Natural killer cell (primary cell): ENCODE data around the gene IP6K2. TPM values are rescaled to one million over a fixed set of nuclear protein-coding genes. Genes with fewer than 3 reads are reported as not detected.
A peak's percentile ranks its signal among the peaks of the same experiment; 100 is the strongest.

Experiments used
- ATAC-seq, 3 donors: fragments of 150-1000 bp in 2 of 3; fragments of 200-7000 bp in 1 of 3; cut with Tn5 transposase; 1 replicate in 1 of 3; 2 replicates in 2 of 3; pipeline ENCODE4 v1.10.0; 2021; ENCODE audit warnings: mild to moderate bottlenecking in 2 of 3, moderate library complexity in 2 of 3
- DNase-seq, 2 donors: peaks; one replicate each; pipeline versions ENCODE4 v3.0.0 to v3.0.0-alpha.2; 2013 to 2021; ENCODE audit warnings: mixed read lengths in 1 of 2
- H3K27ac ChIP-seq: one replicate; pipeline ENCODE4 v1.5.1; 2013; ENCODE audit warnings: mild to moderate bottlenecking, low read length
- H3K27me3 ChIP-seq: one replicate; pipeline ENCODE4 v1.6.1; 2013; ENCODE audit warnings: low read length; ENCODE audit not compliant: control insufficient read depth, insufficient read depth
- H3K36me3 ChIP-seq: one replicate; pipeline ENCODE4 v1.6.1; 2013; ENCODE audit warnings: low read length; ENCODE audit not compliant: control insufficient read depth, insufficient read depth
- H3K4me1 ChIP-seq: one replicate; pipeline ENCODE4 v1.6.1; 2013; ENCODE audit warnings: low read length; ENCODE audit not compliant: control insufficient read depth, insufficient read depth
- H3K4me3 ChIP-seq: one replicate; pipeline ENCODE4 v1.5.1; 2013; ENCODE audit warnings: low read length
- H3K9me3 ChIP-seq: one replicate; pipeline ENCODE4 v1.6.1; 2013; ENCODE audit warnings: low read length; ENCODE audit not compliant: control insufficient read depth, insufficient read depth
- H3K27ac Mint-ChIP-seq, 2 donors: one replicate each; pipeline ENCODE4 v1.8.0; 2022; ENCODE audit warnings: mild to moderate bottlenecking in 2 of 2, mixed read lengths in 2 of 2, moderate library complexity in 1 of 2
- H3K27me3 Mint-ChIP-seq, 2 donors: one replicate each; pipeline ENCODE4 v1.8.0; 2022; ENCODE audit warnings: low read depth in 2 of 2, mixed read lengths in 2 of 2
- H3K36me3 Mint-ChIP-seq: one replicate; pipeline ENCODE4 v1.8.0; 2022; ENCODE audit warnings: mixed read lengths
- H3K4me1 Mint-ChIP-seq, 2 donors: one replicate each; pipeline ENCODE4 v1.8.0; 2022; ENCODE audit warnings: mixed read lengths in 2 of 2
- H3K4me3 Mint-ChIP-seq: one replicate; pipeline ENCODE4 v1.8.0; 2022; ENCODE audit warnings: mild to moderate bottlenecking, moderate library complexity, mixed read lengths
- H3K9me3 Mint-ChIP-seq, 2 donors: one replicate each; pipeline ENCODE4 v1.8.0; 2022; ENCODE audit warnings: mixed read lengths in 2 of 2
- CTCF ChIP-seq: fragments of 200-600 bp; IDR thresholded peaks from one replicate; pipeline ENCODE4 v1.8.0; 2022; ENCODE audit warnings: antibody characterized with exemption
- WGBS: methylation state at CpG from one replicate; pipeline ENCODE4 v1.1.7; 2013; ENCODE audit warnings: missing lambda C conversion rate; ENCODE audit not compliant: insufficient coverage; 5-methylcytosine and 5-hydroxymethylcytosine counted together
- intact Hi-C: fragments of 100-400 bp; cut with micrococcal nuclease; formaldehyde crosslinking; loops from one replicate; pipeline ENCODE4 v1.14.2; 2022
- total RNA-seq, 4 donors: library from RNA; stranded (reverse); fragments of 120-200 nt in 1 of 4; gene quantifications; one replicate each; pipeline versions ENCODE4 v1.2.3 to v1.2.4, GENCODE V29; 2013 to 2022

The IP6K2 gene
- total RNA-seq, 3 donors from 2014 or later (not counting 1 experiment from before 2014, with no cell fraction given), result 140 to 151 (median 148) TPM

- WGBS, result 95% methylated on average over 12 of the region's 12 CpGs
- peaks cover 5 to 8% of the 10 kb centered on the region in 2 donors for H3K27me3 Mint-ChIP-seq
- intact Hi-C loops, result loop anchor here (1.0 kb wide), 1 partner anchor 20 kb away; the partner anchor contains the start of gene SLC26A6
- Histone ChIP-seq H3K4me3 (no peak overlapping the region), H3K27ac (no peak overlapping the region), H3K9me3 (no peaks in the 10 kb centered on the region), H3K4me1 (peaks cover 21% of the 10 kb centered on the region), H3K36me3 (no peaks in the 10 kb centered on the region), H3K27me3 (no peaks in the 10 kb centered on the region)
- no peaks in the 10 kb centered on the region for H3K9me3 Mint-ChIP-seq
- DNase-seq, result no peak
- TF ChIP-seq CTCF, result no peak
- H3K4me3 Mint-ChIP-seq, result peak overlapping the region; percentile 65
- no peak for ATAC-seq
- H3K4me1 Mint-ChIP-seq, result peaks cover 5 to 8% of the 10 kb centered on the region in 2 donors
- H3K27ac Mint-ChIP-seq, result peak overlapping the region in 1 of 2 donors; percentile 73
- no peaks in the 10 kb centered on the region for H3K36me3 Mint-ChIP-seq
Observed at GRCh38 chr3:48655063-48655462, 62.0 kb downstream of the IP6K2 start.

- Mint-ChIP-seq H3K36me3 (no peaks in the 10 kb centered on the region), H3K4me3 (no peak overlapping the region), H3K27ac (peak overlapping the region in 1 of 2 donors; percentile 50), H3K9me3 (no peaks in the 10 kb centered on the region), H3K27me3 (peaks cover 0 to 4% of the 10 kb centered on the region in 2 donors), H3K4me1 (peaks cover 5 to 8% of the 10 kb centered on the region in 2 donors)
- ATAC-seq, result no peak
- DNase-seq, result no peak
- Histone ChIP-seq H3K4me3 (no peak overlapping the region), H3K36me3 (no peaks in the 10 kb centered on the region), H3K27ac (no peak overlapping the region), H3K4me1 (peaks cover 21% of the 10 kb centered on the region), H3K9me3 (no peaks in the 10 kb centered on the region), H3K27me3 (no peaks in the 10 kb centered on the region)
- TF ChIP-seq CTCF, result no peak
- 92% methylated on average over 15 of the region's 15 CpGs for WGBS
- intact Hi-C loops, result no loop called here
Observed at GRCh38 chr3:48652923-48653715, 63.9 kb downstream of the IP6K2 start.

- no peak for TF ChIP-seq CTCF
- no peak overlapping the region for H3K27ac ChIP-seq
- ATAC-seq, result no peak
- H3K27me3 ChIP-seq, result no peaks in the 10 kb centered on the region
- Mint-ChIP-seq H3K36me3 (no peaks in the 10 kb centered on the region), H3K4me3 (no peak overlapping the region), H3K4me1 (peaks cover 3 to 4% of the 10 kb centered on the region in 2 donors), H3K27me3 (peaks cover 0 to 4% of the 10 kb centered on the region in 2 donors), H3K9me3 (no peaks in the 10 kb centered on the region), H3K27ac (no peak overlapping the region)
- 94% methylated on average over 11 of the region's 11 CpGs for WGBS
- intact Hi-C loops, result no loop called here
- H3K9me3 ChIP-seq, result no peaks in the 10 kb centered on the region
- no peak for DNase-seq
- H3K4me3 ChIP-seq, result no peak overlapping the region
- H3K36me3 ChIP-seq, result no peaks in the 10 kb centered on the region
- H3K4me1 ChIP-seq, result peaks cover 15% of the 10 kb centered on the region
Observed at GRCh38 chr3:48651771-48652170, 65.2 kb downstream of the IP6K2 start.
